Stimulated activated CD4-positive, alpha-beta T cell treated with anti-CD3 and anti-CD28 coated beads, Interleukin-1b, Interleukin-23, amount 100 ng/mL, for 48 hours (primary cell): ENCODE results near the gene FBXO33.

ENCODE experiments used
- DNase-seq: peaks from one replicate; pipeline ENCODE4 v3.0.0-alpha.2; 2020

Gene FBXO33, protein sequence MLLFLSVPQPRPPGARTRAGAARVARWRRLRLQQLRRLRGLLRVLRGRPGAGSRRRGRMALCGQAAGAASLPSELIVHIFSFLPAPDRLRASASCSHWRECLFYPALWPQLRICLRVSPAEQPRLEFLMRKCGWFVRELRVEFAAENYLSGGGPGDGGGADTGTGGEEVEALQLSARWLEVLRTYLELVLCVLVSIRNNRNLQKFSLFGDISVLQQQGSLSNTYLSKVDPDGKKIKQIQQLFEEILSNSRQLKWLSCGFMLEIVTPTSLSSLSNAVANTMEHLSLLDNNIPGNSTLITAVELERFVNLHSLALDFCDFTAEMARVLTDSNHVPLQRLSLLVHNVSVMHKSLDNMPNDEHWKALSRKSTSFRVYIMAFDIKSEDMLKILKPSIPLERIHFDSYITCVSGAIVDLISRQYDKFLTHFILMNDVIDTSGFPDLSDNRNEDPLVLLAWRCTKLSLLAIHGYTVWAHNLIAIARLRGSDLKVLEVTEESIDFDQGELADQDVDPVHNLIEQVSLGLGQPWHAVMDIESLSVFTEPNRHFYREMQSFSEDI

DNA sequence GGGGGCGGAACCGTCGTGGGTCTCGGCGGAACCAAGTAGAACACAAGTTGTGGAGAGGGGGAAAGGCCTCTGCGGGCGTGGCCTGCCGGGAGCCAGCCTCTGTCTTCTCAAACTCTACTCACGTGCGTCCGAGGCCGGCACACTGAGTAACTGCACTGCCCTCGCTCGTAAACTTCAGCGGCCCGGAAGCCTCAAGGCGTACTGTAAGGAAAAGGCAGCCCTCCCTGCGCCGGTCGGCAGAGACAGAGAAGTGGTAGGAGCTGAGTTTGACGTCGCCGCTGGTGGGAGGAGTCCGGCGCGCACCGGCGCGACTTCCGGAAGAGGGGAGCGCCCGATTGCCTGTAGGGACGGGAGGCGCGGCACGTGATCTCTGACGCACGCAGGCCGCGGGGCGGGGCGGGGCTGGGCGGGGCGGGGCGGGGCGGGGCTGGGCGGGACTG is at the start of gene FBXO33:
Gene FBXO33, minus strand, starts transcription at position 255 of the 440 bp plus-strand sequence. CDS start 271 bp downstream, outside the sequence.
- DNase-seq = peak; percentile 97

DNA sequence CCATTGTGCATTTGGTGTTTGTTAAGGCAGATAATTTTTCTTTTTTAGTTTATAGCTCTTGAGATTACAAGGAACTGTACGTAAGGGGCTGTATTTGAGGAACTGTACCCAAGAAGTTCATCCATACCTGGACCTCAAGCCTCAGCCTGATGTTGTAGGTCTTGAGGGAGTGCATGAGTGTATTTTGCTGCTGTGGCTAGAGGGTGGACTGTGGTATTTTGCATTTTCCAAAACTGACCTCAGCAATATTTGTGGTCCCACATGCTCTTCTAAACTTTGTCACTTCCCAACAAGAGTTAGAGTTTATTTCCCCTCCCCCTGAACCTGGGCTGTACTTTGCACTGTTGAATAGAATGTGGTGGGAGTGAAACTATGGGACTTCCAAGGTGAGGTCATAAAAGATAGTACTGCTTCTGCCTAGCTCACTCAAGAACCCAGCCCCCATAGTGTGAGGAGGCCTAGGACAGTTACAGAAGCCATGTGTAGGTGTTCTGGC is 42.2 kb upstream of the FBXO33 start:
- DNase-seq = peak; percentile 13

DNA sequence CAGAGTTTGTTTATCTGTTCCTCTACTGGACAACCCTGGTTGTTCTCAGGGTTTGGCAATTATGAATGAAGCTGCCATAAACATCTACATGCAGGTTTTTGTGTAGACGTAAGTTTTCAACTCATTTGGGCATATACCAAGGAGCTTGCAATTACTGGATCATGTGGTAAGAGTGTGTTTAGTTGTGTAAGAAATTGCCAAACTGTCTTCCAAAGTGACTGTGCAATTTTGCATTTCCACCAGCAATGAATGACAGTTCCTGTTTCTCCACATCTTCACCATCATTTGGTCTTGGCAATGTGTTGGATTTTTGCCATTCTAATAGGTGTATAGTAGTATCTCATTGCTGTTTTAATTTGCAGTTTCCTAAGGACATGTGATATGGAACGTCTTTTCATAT is 39.8 kb upstream of the FBXO33 start:
- no peak for DNase-seq

DNA sequence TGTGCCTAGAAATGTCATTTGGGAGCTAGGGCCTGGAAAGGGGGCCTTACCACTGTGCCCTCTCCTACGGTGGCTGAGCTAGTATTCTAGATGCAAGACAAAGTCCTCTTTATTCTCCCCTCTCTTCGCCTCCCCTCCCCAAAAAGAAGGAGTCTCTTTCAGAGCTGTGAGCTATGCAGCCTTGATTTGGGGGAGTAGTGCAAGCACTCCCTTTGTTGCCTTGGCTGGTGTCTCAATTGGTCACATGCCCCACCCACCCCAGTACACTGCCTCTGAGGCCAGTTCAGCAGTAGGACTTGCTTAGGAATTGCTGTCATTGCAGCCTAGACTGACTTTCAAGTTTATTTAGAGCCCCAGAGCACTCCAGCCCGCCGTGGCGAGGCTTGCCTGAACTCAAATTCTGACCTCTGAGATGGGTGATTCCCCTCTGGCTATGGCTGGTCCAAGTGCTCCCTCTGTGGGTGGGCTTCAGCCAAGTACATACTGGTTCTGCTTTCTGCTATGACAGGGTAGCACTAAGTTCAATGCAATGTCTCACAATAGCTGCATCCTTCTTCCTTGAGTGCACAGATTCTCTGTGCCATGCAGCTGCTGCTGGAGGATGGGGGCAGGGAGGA is 37.0 kb upstream of the FBXO33 start:
- DNase-seq = peak; percentile 28

DNA sequence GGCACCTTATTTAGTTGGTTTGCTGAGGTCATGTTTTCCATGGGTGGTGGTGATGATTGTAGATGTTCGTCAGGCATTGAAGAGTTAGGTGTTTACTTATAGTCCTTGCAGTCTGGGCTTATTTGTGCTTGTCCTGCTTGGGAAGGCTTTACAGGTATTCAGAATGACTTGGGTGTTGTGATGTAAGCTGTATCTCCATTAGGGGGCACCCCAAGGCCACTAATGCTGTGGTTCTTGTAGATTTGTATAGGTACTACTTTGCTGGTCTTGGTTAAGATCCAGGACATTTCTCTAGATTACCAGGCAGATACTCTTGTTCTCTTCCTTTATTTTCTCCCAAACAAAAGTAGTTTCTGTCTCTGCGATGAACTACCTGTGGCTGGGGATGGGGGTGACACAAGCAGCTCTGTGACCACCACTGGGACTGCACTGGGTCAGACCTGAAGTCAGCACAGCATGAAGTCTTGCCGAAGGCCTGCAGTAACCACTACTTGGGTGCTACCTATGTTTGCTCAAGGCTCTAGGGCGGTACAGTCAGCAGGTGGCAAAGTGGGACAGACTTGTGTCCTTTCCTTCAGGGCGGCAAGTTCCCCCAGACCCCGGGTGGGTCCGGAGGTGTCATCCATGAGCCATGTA is 35.8 kb upstream of the FBXO33 start:
- peak; percentile 24 for DNase-seq

DNA sequence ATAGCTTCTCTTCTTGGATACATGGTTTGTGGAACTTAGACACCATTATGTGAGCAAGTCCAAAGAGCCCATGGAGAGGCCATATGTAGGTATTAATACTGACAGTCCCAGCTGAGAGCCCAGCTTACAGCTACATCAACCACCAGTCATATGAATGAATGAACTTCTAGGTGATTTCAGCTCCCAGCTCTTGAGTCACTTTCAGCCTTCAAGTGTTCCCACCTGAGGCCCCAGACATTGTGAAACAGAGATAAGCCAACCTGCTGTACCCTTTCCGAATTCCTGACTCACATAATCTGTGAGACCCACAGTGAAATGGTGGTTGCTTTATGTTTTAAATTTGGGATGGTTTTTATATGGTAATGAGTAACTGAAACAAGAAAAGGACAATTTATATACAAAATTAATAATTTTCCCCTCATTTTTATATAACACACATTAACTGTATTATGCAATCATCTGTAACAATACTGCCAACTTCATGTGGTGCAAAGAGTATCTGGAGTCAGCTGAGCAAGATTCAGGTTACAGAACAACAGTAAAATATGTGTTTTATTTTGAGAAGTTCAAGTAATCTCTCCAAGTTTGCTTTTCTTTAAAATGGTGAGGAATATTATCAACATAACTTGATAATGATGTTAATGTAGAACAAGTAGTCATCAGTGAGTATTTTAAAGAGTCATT is 27.7 kb upstream of the FBXO33 start:
- DNase-seq = no peak

DNA sequence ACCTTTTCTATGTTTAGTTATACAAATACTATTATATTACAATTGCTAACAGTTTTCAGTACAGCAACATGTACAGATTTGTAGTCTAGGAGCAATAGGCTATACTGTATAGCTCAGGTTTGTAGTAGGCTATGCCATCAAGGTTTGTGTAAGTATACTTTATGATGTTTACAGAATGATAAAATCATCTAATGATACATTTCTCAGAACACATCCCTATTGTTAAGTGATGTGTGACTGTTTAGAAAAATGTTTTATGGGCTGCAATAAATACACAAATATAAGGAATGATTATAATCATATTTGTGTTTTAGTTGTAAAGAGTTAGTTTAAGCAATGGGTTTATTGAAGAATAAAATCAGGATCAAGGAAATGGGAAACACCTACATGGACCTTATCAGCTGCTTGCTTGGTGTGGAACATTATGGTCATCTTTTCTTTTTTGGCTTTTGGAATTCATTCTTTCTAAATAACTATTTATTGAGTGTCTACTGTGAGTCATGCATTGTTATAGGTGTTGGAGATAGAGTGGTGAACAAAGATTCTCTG is 24.5 kb upstream of the FBXO33 start:
- DNase-seq = no peak

DNA sequence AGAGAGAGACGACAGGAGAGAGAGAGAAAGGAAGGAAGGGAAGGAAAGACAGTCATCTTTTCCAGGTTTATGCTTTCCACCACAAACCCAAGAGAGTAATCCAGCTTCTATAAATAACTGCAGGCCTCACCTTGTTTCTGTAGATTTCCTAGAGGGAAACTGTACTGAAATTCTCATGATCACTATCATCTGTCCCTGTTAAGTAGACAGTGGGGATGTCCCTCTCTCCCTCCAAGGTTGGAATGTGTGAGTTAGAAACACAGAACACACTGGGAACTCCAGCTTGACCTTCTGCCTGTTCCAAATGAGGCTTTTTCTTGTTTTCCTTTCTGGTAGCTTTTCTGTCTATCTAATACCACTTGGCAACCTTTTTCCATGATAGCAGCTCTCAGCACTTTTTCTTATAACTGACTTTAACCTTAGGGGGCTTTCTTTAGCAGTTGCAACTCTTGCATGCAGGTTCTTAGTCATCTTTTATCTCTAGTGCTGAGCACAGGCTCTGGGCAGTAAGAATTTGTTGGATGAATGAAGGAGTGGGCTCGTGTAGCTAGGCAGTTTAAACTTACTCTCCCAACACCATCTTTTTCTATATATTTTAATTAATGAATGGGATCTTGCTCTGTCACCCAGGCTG is 22.8 kb upstream of the FBXO33 start:
- DNase-seq = no peak

DNA sequence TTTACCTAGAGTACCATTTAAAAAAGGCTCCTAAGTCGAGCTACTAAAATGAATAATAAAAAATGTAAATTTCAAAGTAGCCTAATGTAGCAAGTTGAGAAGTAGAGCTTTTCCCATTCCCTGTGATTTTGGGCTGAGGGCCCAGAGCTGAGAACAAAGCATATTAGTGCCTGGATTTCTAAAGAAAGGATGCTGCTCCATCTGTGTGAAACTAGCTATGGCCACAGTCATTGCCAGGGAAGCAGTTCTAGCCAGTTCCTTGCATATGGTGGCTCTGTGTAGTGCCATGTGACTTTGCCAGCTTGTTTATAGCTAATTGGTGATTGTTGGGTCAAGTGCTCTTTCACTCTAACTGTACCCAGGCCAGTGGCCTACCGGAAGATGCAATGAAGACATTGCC is 20.4 kb upstream of the FBXO33 start:
- no peak for DNase-seq

DNA sequence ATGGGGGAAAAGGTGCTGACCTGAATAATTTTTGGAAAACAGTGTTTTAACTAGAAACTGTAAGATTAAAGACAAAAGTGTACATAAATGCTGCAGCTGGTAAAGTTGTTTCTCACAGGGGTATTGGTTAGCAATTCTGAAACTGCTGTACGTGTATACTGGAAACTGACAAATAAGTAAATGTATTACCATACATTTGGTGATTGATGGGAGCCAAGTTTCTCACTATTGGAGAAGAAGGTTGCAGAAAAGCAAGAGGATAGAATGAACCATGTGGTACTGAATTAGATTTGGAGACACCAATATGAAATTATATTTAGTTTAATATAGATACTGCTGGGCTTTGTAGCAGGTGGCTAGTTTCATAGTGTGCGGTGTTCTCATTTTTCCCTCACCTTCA is 19.6 kb upstream of the FBXO33 start:
- no peak for DNase-seq

DNA sequence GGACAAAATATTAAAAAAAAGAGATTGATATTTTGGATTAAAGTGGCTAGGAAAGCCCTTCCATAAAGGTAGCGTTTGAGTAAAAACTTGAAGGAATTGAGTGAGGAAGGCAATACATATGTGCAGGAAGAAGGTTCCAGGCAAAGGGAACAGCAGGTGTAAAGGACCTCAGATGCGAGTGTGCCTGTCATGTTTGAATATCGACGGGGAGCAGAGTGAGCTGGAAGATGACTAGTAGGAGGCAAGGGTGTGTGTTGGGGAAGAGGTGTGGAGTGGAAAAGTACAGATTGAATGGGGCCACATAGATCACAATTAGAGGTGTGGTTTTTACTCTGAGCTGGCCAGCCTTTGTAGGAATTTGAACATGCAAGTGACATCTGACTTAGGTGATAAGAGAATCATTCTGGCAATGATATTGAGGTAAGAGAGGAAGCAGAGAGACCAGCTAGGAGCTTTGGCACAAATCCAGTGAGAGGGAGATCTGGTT is 15.0 kb upstream of the FBXO33 start:
- no peak for DNase-seq

DNA sequence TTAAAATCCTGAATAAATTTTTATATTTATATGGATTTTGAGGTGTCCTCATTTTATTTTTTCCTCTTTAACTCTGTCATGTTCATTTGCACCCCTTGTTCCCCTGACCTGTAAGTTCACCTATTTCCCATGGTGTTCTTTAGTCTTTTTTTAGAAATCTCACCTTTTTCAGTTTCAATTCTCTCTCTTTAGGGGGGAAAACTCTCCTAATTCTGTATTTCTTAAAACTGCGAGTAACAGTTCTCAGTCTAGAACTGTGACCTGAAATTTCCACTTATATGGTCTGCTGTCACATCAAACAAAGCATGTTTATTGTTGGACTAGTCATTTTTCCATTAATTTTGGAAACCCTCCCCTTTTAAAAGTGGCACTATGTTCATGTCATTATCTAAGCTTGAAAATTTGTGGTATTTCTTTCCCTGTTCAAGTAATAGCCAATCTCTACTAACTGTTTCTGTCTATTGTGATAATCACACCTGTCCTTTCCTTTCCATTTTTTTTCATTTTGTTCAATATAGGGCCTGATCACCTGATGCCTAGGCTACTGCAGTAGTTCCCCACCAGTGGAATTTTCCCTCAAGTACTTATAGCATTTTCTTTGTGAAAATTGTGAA is 14.0 kb upstream of the FBXO33 start:
- no peak for DNase-seq

DNA sequence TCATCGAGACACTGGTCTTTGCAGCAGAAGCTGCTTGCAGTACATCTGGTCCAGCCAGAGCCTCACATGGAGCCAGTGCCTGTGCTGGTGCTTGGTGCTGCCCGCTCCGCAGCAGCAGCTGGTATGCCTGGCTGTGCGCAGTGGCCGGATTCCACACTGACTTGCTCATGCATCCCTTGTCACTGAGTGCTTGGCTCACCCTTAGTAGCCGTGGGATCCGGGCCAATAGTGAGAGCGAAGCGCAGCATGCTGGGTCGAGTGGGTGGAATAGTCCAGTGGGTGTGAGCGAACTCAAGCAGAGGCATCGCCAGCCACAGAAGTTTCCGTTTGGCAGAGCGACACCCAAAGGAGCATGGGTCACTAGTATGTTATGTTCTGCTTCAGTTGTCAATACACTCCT is 10.1 kb upstream of the FBXO33 start:
- no peak for DNase-seq

DNA sequence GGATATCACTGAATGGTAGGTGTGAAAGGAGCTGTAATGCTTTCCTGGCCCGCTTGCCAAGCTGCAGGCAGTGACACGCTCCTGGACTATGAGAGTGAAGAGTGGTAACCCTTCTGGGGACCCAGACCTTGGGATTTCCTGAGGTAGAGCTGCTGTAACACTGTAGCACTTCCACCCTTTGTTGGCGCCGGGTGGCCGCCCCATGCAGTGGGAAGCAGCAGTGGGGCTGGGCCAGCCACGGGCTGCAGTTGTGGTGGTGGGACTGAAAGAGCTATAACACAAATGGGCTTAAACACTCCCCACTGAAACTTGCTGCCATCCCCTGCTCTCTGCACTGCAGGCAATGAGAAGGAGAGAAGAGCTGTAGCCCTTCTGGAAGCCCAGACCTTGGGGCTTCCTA is 9.6 kb upstream of the FBXO33 start:
- DNase-seq = no peak

DNA sequence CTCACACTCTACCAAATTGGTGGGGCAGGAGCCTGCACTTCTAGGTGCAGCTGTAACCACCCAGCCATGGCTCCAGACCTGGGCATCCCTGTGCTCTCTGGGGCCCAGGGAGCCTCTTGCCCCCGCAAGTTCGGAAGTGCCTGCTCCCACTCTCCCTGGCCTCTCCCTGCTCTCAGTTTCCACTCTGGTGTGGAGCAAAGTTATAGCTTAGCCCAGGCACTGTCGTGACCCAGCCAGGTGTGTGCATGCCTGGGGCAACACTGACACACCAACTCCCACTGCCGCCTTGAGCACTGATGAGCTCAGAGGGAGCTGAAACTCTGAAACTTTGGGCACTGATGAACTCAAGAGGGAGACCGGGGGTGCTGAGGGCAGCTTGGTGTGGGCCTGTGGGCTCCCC is 8.7 kb upstream of the FBXO33 start:
- DNase-seq = no peak

DNA sequence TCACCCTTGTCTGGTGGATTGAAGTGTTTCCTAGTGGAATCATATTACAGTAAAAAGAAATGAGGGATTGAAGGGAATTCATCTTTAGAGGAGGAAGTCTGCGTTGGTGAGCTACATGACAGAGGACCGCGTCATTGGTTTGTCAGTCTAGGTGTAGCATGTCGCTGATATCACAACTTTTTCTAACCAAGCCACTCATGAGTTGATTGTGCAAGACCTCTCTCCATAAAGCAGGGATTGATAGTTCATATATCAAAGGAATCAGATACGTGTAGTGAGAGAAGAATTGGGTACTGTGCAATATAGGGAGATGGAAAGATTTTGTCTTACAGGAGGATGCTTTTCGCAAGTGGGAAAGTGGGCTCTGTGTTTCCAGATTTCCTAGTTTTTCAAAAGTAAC is 3.0 kb upstream of the FBXO33 start:
- no peak for DNase-seq

DNA sequence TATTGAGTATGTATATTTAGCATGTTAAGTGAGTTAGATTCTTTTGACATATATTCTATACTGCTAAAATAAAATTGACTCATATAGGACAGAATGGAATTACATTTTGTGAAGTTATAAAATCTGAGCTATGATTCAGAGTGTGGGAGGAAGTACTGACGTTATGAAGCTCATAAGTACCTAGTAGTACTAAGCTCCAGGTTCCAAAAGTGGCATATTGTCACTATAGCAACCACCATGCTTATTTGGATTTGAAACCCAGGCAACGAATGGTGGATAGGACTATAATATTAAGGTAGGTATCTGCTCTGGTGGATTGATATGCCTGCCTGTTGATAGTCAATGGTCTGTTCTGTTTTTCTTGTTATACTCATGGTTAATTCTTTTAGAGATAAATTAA is 2.2 kb upstream of the FBXO33 start:
- no peak for DNase-seq

DNA sequence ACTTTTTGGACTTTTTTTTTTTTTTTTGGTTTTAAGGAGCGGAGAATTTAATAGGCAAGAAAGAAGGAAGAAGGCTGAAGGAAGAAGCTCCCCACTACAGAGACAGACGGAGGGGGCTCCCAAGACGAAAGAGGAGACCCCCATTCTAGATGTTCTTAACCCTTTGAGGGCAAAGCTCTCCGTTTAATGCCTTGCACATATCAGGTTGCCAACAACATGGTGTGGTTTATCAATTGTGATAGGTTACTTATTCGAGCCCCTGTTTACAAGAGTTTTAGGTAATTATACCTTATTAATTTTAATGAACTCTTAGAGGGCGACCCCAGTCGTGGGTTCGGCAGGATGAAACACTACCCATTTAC is 1.2 kb upstream of the FBXO33 start:
- DNase-seq = no peak

DNA sequence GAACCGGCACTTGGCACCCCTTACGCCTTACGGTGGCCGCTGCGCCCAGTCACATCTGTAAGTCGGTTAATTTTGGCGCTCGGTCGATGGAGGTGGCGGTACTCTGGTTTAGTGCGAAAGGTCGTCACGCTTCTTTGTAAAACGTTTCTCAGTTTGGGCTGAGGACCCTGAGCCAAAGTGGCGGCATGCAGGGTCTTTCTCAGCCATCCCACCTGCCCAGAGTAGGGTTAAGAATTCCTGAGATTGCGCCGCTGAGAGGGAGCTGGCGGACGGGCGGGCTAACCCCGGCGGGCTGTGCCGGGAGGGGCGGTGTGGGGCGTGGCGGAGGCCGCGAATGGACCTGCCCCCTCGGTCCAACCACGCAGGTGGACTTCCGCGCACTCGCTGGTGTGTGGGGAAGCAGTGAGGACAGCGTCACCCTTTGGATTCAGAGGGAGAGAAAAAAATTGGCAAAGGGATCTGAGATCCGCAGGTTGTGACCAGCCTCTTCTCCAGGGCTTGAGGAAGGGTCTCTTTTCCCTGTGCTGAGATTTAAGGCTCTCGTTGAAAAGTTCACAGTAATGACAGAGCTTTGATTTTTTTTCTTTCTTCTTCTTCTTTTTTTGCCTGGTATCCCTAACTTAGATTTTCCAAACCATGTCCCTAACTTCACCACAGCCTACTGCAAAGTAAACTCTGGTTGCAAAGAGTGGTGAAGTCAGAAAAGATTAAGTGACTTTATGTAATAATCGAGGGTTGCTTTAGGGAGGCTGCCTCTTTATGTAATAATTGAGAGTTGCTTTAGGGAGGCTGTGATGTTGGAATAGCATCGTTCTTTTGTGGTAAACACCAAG is 602 bp upstream of the FBXO33 start:
- DNase-seq = peak; percentile 68

DNA sequence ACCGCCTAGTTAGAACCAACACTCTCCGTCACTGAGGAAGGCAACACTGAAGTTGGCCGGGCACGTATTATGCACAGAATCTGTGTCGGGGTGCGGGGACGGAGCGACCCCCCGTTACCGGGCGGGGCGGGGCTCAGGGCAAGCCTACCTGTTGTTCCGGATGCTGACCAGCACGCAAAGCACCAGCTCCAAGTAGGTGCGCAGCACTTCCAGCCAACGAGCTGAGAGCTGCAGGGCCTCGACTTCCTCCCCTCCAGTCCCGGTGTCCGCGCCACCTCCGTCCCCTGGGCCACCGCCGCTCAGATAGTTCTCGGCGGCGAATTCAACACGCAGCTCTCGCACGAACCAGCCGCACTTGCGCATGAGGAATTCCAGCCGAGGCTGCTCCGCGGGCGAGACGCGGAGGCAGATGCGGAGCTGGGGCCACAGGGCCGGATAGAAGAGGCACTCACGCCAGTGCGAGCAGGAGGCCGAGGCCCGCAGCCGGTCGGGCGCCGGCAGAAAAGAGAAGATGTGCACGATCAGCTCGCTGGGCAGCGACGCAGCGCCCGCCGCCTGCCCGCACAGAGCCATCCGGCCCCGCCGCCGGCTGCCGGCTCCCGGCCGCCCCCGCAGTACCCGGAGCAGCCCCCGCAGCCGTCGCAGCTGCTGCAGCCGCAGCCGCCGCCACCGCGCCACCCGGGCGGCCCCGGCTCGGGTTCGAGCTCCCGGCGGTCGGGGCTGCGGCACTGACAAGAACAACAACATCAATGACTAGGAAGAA is 636 bp downstream of the FBXO33 start:
- peak; percentile 43 for DNase-seq
